HEK293T (cell line): ENCODE measurements around the gene TRIM7.
"Not testable (repeated sequence)": the region's sequence is repeated elsewhere in the genome, so short reads cannot be mapped to it uniquely, and the experiment has no call there.

Experiments used
- ELF4 ChIP-seq: fragments of 450-650 bp; IDR thresholded peaks from 2 replicates; pipeline ENCODE4 v1.6.1; 2017; ENCODE audit warnings: antibody characterized with exemption
- FOXK2 ChIP-seq: fragments of 450-650 bp; IDR thresholded peaks from 2 replicates; pipeline ENCODE4 v1.6.1; 2016; ENCODE audit warnings: mild to moderate bottlenecking
- HDGF ChIP-seq: fragments of 450-650 bp; IDR thresholded peaks from 2 replicates; pipeline ENCODE4 v1.6.1; 2017; ENCODE audit warnings: antibody characterized with exemption, borderline replicate concordance

DNA sequence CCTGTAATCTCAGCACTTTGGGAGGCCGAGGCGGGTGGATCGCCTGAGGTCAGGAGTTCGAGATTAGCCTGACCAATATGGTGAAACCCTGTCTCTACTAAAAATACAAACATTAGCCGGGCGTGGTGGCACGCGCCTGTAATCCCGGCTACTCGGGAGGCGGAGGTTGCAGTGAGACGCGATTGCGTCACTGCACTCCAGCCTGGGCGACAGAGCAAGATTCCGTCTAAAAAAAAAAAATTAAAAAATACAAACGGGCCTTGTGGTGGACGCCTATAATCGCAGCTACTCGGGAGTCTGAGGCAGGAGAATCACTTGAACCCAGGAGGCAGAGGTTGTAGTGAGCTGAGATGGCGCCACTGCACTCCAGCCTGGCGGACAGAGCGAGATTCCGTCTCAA, 4.0 kb upstream of the TRIM7 start:
- not testable (repeated sequence) for TF ChIP-seq HDGF, FOXK2, ELF4
